Germinal center (tissue), 1 donor: Measurements from ENCODE around the gene MPDU1.
A peak's percentile ranks its signal among the peaks of the same experiment; 100 is the strongest.
"Not testable (repeated sequence)": the region's sequence is repeated elsewhere in the genome, so short reads cannot be mapped to it uniquely, and the experiment has no call there.

Experiments
- DNase-seq: peaks from one replicate; pipeline ENCODE4 v3.0.0; 2012; ENCODE audit warnings: mixed read lengths, low spot score

The MPDU1 gene

GRCh38 chr17:7614425-7615264 lies 31.0 kb downstream of the MPDU1 start, which contains the start of gene FXR2:
TSS of gene FXR2 (minus strand) at chr17:7614897. CDS start at chr17:7614532, 365 bp downstream.
- peak; percentile 100 for DNase-seq

- DNase-seq, result no peak
Measured at GRCh38 chr17:7615265-7615747, 31.7 kb downstream of the MPDU1 start.

GRCh38 chr17:7618608-7619007 lies 35.0 kb downstream of the MPDU1 start:
- DNase-seq, result no peak

- no peak for DNase-seq
Measured at GRCh38 chr17:7620835-7621234, 37.2 kb downstream of the MPDU1 start.

- no peak for DNase-seq
Measured at GRCh38 chr17:7623661-7624060, 40.0 kb downstream of the MPDU1 start.

DNA sequence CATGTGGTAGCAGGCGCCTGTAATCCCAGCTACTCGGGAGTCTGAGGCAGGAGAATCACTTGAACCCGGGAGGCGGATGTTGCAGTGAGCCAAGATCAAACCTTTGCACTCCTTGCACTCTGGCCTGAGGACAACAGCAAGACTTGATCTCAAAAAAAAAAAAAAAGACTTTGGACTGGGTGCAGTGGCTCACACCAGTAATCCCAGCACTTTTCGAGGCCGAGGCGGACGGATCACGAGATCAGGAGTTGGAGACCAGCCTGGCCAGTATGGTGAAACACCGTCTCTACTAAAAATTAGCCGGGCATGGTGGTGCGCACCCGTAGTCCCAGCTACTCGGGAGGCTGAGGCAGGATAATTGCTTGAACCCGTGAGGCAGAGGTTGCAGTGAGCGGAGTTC lies 42.1 kb downstream of the MPDU1 start:
- not testable (repeated sequence) for DNase-seq

GRCh38 chr17:7626307-7626706 lies 42.7 kb downstream of the MPDU1 start:
- no peak for DNase-seq

DNA sequence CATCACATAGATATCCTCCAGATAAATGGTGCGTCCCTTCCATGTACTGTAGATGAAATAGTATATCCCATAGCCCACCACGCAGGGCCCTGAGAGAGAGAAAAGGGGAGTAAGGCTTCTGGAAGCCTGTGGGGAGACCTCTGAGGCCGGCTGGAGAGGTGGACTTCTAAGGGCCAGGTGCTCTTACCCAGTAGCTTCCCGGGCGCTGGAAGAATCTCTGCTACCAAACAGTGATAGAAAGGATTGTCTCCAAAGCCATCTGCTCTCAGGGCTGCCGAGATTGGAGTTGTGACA lies 43.3 kb downstream of the MPDU1 start:
- no peak for DNase-seq

DNA sequence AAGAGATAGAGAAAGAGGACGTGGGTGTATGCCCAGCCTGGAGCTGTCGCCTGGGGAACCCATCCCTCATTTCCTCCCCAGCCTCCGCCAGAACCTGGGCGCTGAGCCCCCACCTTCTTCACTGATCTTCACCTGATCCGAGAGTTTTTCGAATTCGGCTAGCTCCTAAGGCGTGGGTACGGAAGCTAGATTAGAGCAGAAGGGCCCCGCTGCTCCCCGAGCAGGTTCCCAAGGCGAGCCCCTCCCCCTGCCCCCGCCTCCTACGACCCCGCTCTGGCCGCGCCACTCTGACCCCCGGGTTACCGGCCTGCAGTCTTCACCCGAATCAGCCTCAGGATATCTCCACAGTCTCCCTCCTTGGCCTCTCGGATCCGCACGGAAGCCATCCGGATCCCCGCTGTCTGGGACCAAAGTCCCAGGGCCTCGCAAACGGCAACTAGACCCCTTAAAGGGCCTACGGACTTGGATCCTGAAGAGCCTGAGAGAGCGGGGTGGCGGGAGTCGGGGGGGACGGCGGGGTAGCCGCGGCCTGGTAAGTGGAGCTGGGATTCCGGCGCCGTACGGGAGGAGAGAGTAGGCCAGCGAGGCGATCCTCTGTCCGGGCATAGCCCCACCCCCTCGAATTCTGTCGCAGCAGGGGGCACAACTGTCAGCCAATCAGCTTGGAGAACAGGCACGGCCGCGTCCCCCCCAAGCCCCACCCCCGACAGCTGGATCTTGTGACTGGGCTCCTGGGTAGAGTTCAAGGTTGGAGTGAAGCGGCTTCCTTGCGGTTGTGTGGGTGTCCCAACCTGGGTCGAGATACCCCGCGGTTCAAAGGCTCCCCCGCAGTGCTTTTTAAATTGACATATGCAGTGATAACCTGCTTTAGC lies 43.8 kb downstream of the MPDU1 start, which contains the start of gene SAT2:
SAT2 (minus strand) TSS at position 572 of the 872 bp plus-strand sequence; CDS start at position 386, 186 bp downstream.
- DNase-seq, result peak; percentile 99

DNA sequence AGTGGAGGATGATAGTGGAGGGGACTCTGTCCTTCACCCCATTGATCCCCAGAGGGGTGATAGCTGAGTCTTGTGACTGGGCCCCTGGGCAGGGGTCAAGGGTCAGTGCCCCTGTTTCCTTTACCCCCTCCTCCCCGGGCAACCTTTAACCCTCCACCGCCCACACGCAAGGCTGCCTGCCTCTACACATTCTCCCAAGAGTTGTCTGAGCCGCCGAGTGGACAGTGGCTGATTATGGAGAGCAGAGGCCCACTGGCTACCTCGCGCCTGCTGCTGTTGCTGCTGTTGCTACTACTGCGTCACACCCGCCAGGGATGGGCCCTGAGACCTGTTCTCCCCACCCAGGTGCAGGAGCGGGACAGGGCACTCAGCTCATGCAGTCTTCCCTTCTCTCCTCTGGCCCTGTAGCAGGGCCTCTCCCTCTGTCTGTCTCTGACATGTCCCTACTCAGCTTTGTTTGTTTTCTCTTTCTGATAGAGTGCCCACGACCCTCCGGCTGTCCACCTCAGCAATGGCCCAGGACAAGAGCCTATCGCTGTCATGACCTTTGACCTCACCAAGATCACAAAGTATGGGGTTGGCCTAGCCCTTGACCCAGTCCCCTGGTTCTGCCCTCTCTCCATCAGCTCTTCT lies 46.4 kb downstream of the MPDU1 start, which contains the start of gene SHBG:
SHBG (plus strand) TSS at position 197 of the 633 bp plus-strand sequence; CDS start at position 235, 38 bp downstream.
- no peak for DNase-seq

- no peak for DNase-seq
Measured at GRCh38 chr17:7631398-7632380, 48.0 kb downstream of the MPDU1 start.

GRCh38 chr17:7632492-7632894 lies 48.8 kb downstream of the MPDU1 start:
- DNase-seq, result peak; percentile 55

- no peak for DNase-seq
Measured at GRCh38 chr17:7633093-7633492, 49.4 kb downstream of the MPDU1 start.

GRCh38 chr17:7634384-7634783 lies 50.7 kb downstream of the MPDU1 start:
- DNase-seq, result no peak

DNA sequence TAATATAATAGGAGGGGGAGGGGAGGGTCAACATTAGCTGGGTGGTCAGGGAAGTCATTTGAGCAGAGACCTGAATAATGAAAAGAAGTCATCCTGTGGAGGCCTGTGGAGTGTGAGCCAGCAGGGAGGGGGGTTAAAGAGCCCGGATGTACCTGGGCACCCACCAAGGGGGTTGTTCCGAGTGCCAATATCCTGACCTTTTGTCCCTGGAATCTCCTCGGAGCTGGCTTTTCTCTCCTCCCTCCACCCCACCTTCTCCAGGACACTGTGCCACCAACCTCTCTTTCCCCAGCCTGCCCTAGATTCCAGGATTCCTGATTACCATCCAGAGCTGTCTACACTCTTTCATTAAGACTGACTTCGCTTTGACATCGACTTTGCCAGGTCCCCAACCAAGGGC lies 52.5 kb downstream of the MPDU1 start:
- no peak for DNase-seq
